ENCODE results near the gene SPACA4. TPM values are rescaled to one million over a fixed set of nuclear protein-coding genes. Genes with fewer than 3 reads are reported as not detected.

The SPACA4 gene
- total RNA-seq, 1 donor from 2014 or later, result not detected

GRCh38 chr19:48633148-48634035 is 26.9 kb downstream of the SPACA4 start:
- DNase-seq (ENCODE audit: low read depth, low spot score), result no peak

- DNase-seq (ENCODE audit: low read depth, low spot score), result no peak
Measured at GRCh38 chr19:48634036-48634342, 27.4 kb downstream of the SPACA4 start.

GRCh38 chr19:48634424-48635262 is 28.1 kb downstream of the SPACA4 start:
- DNase-seq (ENCODE audit: low read depth, low spot score), result peak; percentile 88

GRCh38 chr19:48635263-48635965 is 28.9 kb downstream of the SPACA4 start:
- no peak for DNase-seq (ENCODE audit: low read depth, low spot score)

GRCh38 chr19:48635966-48636858 is 29.7 kb downstream of the SPACA4 start:
- no peak for DNase-seq (ENCODE audit: low read depth, low spot score)

GRCh38 chr19:48636859-48637448 is 30.4 kb downstream of the SPACA4 start, which contains the start of gene DBP:
Gene DBP (minus strand): TSS chr19:48637379. CDS start chr19:48636994, 385 bp downstream.
- DNase-seq (ENCODE audit: low read depth, low spot score), result no peak

GRCh38 chr19:48637449-48637947 is 31.0 kb downstream of the SPACA4 start:
- DNase-seq (ENCODE audit: low read depth, low spot score), result peak; percentile 92

GRCh38 chr19:48637948-48638830 is 31.6 kb downstream of the SPACA4 start:
- DNase-seq (ENCODE audit: low read depth, low spot score), result peak; percentile 83

GRCh38 chr19:48638831-48639381 is 32.4 kb downstream of the SPACA4 start:
- no peak for DNase-seq (ENCODE audit: low read depth, low spot score)

GRCh38 chr19:48639483-48640375 is 33.2 kb downstream of the SPACA4 start:
- no peak for DNase-seq (ENCODE audit: low read depth, low spot score)

GRCh38 chr19:48641850-48642249 is 35.3 kb downstream of the SPACA4 start:
- no peak for DNase-seq (ENCODE audit: low read depth, low spot score)

- DNase-seq (ENCODE audit: low read depth, low spot score), result no peak
Measured at GRCh38 chr19:48642862-48643261, 36.3 kb downstream of the SPACA4 start.

GRCh38 chr19:48644355-48644754 is 37.8 kb downstream of the SPACA4 start:
- no peak for DNase-seq (ENCODE audit: low read depth, low spot score)

GRCh38 chr19:48644839-48645619 is 38.5 kb downstream of the SPACA4 start:
- no peak for DNase-seq (ENCODE audit: low read depth, low spot score)

GRCh38 chr19:48645620-48646000 is 39.1 kb downstream of the SPACA4 start:
- no peak for DNase-seq (ENCODE audit: low read depth, low spot score)

- DNase-seq (ENCODE audit: low read depth, low spot score), result no peak
Measured at GRCh38 chr19:48646001-48646721, 39.6 kb downstream of the SPACA4 start, which contains the start of gene CA11. Gene CA11 (minus strand): TSS chr19:48646187. CDS start chr19:48645632, 555 bp downstream.
